HFF-Myc (cell line): ENCODE results near the gene CDC42SE2.
"Not testable (repeated sequence)": the region's sequence is repeated elsewhere in the genome, so short reads cannot be mapped to it uniquely, and the experiment has no call there.

Experiments used
- DNase-seq: peaks from one replicate; pipeline ENCODE4 v3.0.0-alpha.2; 2011; ENCODE audit warnings: low read depth; ENCODE audit errors: extremely low read depth
- H3K4me3 ChIP-seq: replicated peaks from 2 replicates; pipeline ENCODE4 v1.5.1; 2011; ENCODE audit warnings: low read depth, mild to moderate bottlenecking, control low read depth, low read length
- TF ChIP-seq, protein P1 (sequence below): IDR thresholded peaks from 2 replicates; pipeline ENCODE4 v1.5.1; 2012; ENCODE audit warnings: mild to moderate bottlenecking, low read depth, low read length, control low read depth; ENCODE audit errors: missing control alignments

Gene CDC42SE2

DNA sequence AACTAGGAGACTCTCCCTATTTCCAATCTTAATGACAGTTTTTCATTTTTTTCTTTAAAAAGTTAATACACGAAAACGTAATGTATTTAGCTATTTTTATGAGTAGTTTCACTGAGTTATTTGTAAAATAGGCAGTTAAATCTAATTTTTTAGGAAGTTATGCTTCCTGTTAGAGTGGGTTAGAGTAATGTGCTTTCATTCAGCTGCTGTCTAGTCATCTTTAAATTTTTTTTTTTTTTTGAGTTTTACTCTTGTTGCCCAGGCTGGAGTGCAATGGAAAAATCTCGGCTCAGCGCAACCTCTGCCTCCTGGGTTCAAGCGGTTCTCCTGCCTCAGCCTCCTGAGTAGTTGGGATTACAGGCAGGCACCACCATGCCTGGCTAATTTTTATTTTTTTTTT is 34.0 kb downstream of the CDC42SE2 start:
- TF ChIP-seq, protein P1, sequence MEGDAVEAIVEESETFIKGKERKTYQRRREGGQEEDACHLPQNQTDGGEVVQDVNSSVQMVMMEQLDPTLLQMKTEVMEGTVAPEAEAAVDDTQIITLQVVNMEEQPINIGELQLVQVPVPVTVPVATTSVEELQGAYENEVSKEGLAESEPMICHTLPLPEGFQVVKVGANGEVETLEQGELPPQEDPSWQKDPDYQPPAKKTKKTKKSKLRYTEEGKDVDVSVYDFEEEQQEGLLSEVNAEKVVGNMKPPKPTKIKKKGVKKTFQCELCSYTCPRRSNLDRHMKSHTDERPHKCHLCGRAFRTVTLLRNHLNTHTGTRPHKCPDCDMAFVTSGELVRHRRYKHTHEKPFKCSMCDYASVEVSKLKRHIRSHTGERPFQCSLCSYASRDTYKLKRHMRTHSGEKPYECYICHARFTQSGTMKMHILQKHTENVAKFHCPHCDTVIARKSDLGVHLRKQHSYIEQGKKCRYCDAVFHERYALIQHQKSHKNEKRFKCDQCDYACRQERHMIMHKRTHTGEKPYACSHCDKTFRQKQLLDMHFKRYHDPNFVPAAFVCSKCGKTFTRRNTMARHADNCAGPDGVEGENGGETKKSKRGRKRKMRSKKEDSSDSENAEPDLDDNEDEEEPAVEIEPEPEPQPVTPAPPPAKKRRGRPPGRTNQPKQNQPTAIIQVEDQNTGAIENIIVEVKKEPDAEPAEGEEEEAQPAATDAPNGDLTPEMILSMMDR: no peak
- DNase-seq: no peak

DNA sequence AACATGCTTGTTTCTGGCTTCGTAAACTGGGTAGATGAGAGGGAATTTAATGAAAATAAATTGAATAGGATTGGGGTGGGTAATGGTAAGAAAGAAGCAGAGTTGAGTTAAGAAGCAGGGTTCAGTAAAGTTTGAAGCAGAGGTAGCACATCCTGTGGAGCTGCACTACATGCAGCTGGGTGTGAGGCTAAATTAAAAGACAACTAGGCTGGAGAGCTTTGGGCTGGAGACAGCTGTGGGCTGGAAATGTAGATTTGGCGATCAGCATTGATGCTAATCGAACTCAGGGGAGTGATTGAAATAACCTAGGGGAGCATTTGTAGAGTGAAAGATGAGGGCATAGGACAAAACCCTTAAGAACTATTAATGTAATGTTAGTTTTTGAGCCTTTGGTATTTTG is 35.6 kb downstream of the CDC42SE2 start:
- DNase-seq: no peak
- H3K4me3 ChIP-seq: no peak overlapping the region
- TF ChIP-seq, protein P1: no peak

More for the DNA sequence above, 34.0 kb downstream of the CDC42SE2 start:
- no peak overlapping the region for H3K4me3 ChIP-seq

DNA sequence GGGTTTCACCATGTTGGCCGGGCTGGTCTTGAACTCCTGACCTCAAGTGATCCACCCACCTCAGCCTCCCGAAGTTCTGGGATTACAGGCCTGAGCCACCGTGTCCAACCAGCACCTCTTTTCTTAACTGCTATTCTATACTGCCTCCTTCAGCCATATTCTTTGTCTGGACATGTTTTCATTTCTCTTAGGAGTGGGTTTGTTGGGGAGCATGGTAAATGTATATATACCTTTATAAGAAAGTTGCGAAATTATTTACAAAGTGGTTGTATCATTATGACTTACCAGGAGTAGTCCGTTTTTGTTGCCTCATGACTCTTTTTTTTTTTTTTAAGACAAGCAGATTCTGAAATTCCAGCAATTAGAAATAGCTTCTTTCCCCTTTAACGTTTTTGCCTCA is 38.7 kb downstream of the CDC42SE2 start:
- H3K4me3 ChIP-seq: no peak overlapping the region
- DNase-seq: no peak
- TF ChIP-seq, protein P1: no peak

DNA sequence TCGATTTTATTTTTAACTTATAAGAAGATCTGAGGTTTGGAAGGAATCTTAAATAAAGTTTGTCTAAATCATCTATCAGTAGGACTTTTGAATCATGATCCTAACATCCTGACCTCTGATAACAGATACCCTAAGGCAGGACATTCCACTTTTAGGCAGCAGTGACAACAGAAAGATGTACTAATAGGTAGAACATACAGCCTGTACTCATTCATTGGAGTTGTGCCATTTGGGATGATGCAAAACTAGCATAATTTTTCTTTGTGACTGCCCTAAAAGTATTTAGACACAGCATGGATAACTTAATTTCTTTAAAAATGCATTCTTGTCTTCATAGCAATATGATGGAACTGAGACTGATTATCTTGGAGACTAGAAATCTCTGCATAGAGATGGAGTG is 39.7 kb downstream of the CDC42SE2 start:
- TF ChIP-seq, protein P1: no peak
- H3K4me3 ChIP-seq: no peak overlapping the region
- no peak for DNase-seq

DNA sequence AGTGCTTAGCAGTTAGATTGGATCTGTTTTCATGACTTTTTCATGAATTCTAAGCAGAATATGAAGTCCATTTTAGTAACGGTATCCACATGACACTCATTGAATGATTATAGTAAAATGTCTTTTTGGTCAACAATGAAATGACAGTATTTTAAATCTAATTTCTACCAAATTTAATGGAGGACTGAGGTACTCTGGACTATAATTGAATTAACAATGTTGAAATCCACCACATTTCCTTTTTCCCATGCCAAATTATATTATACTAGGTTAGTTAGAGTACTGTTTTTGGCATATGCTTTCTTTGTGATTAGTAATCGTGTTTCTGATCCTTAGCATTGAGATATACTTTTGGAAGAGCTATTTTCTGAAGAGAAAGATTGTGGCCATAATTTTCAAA is 40.6 kb downstream of the CDC42SE2 start:
- no peak overlapping the region for H3K4me3 ChIP-seq
- no peak for DNase-seq
- TF ChIP-seq, protein P1: no peak

DNA sequence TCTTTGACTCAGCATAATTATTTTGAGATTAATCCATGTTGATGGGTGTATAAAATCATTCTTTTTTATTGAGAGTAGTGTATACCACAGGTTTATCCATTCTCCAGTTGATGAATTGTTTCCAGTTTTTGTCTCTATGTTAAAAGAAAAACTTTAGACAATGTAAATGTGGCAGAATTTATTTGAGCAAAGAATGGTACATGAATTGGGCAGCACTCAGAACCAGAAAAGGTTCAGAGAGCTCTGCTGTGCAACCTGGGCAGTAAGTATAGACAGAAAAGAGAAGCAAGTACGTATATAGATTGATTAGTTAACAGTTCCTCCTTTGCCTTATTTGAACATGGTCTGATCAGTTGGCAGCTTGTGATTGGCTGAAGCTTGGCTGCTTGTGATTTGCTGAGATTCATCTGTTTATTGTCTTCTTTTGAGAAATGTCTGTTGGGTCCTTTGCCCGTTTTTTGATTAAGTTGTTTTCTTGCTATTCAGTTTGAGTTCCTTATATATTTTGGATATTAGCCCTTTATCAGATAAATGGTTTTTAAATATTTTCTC is 41.4 kb downstream of the CDC42SE2 start:
- no peak overlapping the region for H3K4me3 ChIP-seq
- TF ChIP-seq, protein P1: no peak
- DNase-seq: no peak

DNA sequence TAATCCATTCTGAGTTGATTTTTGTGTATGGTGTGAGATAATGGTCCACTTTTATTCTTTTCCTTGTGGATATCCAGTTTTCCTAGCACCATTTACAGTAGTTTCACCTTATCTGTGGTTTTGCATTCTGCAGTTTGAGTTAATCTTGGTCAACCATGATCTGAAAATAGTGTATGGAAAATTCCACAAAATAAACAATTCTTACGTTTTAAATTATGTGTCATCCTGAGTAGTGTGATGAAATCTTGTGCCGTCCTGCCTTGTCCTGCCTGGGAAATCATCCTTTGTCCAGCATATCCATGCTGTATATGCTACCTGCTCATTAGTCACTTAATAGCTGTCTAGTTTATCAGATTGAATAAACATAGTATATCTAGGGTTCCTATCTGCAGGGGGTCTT is 42.1 kb downstream of the CDC42SE2 start:
- H3K4me3 ChIP-seq: no peak overlapping the region
- TF ChIP-seq, protein P1: no peak
- DNase-seq: no peak

DNA sequence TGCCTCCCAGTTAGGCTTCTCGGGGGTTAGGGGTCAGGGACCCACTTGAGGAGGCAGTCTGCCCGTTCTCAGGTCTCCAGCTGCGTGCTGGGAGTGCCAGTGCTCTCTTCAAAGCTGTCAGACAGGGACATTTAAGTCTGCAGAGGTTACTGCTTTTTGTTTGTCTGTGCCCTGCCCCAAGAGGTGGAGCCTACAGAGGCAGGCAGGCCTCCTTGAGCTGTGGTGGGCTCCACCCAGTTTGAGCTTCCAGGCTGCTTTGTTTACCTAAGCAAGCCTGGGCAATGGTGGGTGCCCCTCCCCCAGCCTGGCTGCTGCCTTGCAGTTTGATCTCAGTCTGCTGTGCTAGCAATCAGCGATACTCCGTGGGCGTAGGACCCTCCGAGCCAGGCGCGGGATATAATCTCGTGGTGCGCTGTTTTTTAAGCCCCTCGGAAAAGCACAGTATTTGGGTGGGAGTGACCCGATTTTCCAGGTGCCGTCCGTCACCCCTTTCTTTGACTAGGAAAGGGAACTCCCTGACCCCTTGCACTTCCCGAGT is 48.5 kb downstream of the CDC42SE2 start:
- H3K4me3 ChIP-seq, DNase-seq: not testable (repeated sequence)
